HG03565 (cell line): ENCODE data around the gene RAG2.
"Not testable (repeated sequence)": the region's sequence is repeated elsewhere in the genome, so short reads cannot be mapped to it uniquely, and the experiment has no call there.

Experiments
- ATAC-seq: cut with Tn5 transposase; IDR thresholded peaks from one replicate; pipeline ENCODE4 v1.9.1; 2021; ENCODE audit warnings: mild to moderate bottlenecking, moderate library complexity; ENCODE audit not compliant: unreplicated experiment

Gene RAG2

GRCh38 chr11:36557390-36557789 lies 40.6 kb downstream of the RAG2 start:
- ATAC-seq: not testable (repeated sequence)

DNA sequence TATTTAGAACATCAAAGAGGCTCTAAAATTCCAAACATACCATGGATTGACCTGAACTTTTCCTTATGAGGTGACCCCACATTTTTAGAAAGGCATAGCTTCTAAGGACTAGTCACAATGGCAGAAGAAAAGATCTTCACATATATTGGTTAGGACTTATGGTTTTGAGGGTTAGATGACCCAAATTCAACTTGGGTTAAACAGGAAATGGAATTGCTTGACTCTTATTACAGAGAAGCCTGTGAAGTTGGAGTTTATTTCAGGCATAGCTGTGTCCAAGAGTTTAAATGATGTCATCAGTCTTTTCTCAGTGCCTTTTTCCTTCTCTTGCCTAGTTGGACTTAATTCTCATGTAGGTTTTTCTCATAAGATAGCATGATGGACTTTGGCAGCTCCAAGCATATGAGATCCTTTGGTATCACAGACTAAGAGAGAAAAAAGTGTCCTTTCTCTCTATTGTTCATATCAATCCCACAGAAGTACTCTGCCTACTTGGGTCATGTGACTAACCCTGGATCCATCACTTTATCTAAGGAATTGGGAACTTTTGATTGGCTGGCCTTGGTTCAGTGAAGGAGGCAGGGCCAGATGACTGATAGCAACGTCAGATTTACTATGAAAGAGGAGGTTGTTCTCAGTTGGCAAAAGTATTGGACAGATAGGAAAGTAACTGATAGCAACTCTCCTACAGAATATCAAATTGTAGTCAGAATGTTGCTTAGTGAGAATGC lies 47.5 kb downstream of the RAG2 start:
- no peak for ATAC-seq
